HPDE6-E6E7 (cell line): ENCODE results near the gene PLCB4.

Experiments used
- DNase-seq: peaks from one replicate; pipeline ENCODE4 v3.0.0; 2011; ENCODE audit warnings: missing footprints; ENCODE audit errors: extremely low spot score

The PLCB4 gene

DNA sequence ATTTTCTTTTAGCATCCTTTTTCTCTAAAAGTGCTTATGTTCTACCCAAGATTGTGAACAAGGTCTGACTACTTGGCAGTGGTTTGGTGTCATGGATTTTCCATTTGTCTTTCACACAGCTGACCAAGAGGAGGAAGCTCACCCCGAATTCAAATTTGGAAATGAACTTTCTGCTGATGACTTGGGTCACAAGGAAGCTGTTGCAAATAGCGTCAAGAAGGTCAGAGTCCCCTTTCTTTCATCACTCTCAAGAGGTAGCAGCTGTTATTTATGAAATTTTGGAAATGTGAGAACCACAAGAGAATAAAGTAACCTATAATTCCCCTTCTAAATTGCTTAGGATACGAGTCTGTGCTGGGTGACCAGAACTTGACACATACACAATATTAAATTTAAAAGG is 332.5 kb downstream of the PLCB4 start:
- no peak for DNase-seq

DNA sequence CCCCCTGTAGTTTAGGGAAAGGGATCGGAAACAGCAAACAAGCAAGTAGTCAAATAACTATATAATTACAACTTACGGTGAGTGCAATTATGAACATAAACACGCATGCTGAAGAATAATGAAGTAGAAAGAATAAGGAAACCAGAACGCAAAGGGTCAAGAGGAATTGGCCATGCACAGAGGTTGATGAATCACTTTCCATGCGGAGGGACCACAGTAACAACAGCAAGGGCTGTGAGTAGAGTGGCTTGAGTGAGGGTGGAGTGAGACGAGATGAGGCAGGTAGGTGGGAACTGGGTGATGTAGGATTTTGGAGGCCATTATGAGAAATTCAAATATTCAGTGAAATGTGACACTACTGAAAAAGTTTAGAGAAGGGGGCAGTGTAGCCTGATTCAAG is 333.3 kb downstream of the PLCB4 start:
- no peak for DNase-seq

DNA sequence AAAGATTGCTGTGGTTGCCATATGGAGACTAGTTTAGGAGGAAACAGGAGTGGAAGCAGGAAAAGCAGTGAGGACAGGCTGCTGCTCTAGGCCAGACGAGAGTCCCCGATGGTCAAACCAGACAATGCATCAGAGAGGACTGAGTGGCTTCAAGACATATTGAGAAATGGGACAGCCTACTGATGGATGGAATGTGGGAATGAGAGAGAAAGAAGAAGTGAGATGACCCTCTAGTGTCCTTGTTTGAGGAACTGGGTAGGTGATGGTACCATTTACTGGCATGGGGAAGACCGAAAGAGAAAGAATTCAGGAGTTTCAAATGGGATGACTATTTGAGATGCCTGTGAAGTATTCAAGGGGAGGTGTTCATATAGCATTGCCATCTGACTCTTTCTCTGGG is 333.7 kb downstream of the PLCB4 start:
- no peak for DNase-seq

DNA sequence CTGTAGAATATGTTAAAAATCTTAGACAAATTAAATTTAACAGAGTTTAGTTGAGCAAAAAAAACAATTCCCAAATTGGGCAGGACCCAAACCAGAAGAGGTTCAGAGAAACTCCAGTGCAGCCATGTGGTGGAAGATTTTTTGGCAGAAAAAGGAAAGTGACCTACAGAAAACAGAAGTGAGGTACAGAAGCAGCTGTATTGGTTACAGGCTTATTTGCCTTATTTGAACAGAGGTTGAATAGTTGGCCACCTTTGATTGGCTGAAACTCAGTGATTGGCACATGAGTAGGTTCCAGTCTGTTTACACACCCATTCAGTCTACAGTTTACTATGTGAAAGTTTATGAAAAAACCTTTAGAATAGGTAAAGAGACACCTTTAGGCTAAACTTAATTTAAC is 334.6 kb downstream of the PLCB4 start:
- DNase-seq: no peak

DNA sequence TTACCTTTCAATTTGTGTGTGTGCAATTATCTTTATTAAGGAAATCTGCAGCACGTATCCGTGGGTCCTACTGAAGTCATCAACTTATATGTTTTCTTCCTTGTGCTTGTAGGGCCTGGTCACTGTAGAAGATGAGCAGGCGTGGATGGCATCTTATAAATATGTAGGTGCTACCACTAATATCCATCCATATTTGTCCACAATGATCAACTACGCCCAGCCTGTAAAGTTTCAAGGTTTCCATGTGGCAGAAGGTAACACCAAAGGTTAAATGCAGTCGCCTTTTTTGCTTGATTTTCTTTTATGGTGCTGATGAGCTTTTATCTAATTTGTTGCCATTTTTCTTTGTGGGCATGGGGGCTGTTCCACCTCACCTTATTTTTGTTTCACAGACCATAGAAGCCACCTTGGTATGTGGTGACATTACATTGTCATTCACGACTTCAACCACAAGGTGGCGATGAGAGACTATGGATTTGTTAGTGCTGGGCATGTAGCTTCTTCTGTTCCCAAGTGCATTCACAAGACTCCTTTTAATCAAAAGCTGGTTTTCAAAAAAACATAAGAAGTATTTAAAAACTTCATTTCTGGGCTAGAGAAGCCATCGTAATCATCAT is 339.0 kb downstream of the PLCB4 start:
- peak; percentile 60 for DNase-seq

DNA sequence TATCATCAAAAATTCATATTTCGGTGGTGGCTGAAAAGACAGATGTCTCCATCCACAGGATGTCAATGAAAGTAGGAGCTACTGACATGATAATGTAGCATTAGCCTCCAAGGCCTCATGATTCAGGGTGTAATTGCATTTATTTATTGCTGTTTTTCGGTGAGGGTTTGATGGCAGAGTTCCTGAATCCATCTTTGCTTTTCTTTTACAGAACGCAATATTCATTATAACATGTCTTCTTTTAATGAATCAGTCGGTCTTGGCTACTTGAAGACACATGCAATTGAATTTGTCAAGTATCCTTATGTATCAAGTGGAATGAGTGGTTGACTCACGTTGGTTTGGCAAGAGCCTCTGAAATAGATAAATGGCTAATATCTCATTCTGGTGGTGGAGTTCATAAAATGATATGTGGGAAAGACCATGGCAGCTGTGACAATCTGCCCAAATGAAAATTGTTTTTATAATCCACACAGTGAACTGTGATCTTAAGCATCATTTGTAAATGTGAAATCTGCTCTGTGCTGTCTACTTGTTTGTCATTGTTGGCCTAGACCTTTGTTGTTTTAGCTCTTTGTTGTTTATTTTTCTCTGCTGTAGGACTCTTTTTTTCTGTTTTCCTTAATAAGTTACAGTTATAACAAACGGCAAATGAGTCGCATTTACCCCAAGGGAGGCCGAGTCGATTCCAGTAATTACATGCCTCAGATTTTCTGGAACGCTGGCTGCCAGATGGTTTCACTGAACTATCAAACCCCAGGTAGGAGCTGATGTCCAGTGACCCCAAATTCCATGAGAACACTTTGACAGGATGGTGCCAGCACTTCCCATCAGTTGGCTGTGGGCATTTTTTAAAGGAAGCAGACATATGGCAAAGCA is 339.8 kb downstream of the PLCB4 start:
- DNase-seq: no peak

DNA sequence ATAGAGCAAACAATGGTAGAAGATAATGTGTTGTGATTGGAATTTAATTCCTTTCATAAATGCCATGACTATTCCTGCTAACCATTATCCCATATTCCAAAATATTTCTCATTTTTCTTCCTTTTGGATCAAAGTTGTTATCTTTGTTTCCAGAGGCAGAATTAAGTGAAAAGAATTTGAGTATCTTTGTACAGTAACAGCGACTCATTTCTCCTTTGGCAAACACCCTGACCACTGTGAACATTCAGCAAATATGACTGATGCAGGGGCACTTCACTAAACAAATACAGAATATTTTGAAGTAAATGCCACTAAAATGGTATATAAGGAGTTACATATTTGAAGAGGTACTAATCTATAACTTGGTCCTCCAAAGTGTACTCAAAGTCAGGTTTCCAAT is 340.5 kb downstream of the PLCB4 start:
- DNase-seq: no peak

DNA sequence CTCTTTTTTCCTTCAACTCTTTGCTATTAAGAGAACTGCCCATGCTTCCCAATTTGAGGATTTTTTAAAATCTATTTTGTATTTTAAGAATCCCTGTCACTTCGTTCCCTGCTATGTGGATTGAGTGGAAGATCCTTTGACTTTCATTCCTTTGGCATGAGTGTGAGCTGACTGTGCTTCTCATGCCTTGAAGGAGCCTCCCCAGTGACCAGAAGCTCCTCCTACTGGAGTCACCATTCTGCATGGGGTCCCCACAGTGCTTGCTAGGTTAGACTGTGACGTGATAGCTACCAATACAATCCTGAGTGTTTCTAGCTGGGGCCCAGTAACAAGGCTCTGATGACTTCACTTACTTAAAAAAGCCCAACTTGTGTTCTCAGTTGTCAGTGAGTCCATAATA is 341.1 kb downstream of the PLCB4 start:
- no peak for DNase-seq

DNA sequence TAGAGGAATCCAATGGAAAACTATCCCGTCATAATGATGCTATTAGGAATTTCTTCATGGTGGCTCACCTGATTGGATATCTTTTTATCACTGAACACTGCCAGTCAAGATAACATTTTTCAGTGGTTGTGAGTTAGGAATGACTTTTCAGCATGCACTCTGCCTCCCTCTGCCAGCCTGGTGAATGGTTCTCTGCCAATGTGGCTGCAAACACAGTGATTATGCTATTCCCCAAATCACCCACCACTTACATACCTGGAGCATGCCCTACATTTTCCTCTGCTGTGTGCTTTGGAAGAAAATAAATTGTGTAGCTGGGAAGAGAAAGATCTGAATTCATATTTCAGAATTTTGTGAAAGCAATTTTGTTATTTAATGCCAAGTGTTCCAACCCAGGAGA is 342.9 kb downstream of the PLCB4 start:
- no peak for DNase-seq

DNA sequence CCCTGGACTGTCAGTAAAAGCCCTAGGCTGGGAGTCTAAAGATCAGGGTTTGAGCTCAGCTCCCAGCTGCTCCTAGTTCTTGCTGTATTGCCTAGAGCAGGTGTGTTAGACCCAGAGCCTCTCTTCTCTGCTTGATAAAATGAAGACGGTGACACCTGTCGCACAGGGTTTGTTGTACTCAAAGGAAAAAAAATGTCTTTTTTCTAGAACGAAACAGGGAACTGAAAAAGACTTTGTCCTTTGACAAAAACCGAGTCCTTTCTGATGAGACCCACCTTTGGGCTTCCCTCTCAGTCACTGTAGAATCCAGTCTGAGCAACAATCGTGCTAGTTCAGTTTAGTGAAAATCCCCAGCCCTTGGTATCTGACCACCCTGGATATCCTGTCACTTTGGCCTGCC is 343.4 kb downstream of the PLCB4 start:
- no peak for DNase-seq

DNA sequence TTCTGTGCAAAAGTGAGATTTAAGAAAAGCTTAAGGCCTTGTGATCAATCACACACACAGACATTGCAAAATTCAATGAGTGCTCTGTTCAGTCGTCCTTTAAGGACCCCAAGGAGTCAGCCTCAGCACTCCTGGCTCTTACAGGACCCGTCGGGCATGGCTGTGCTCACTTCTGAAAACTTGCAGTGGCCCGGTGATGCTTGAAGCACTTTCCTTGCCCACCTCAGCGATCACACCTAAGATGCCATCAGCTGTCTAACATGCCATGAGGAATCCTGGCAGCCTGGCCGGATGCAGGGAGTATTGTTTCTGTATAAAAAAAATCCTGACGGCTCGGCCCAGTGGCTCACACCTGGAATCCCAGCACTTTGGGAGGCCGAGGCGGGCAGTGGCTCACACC is 344.1 kb downstream of the PLCB4 start:
- DNase-seq: no peak

DNA sequence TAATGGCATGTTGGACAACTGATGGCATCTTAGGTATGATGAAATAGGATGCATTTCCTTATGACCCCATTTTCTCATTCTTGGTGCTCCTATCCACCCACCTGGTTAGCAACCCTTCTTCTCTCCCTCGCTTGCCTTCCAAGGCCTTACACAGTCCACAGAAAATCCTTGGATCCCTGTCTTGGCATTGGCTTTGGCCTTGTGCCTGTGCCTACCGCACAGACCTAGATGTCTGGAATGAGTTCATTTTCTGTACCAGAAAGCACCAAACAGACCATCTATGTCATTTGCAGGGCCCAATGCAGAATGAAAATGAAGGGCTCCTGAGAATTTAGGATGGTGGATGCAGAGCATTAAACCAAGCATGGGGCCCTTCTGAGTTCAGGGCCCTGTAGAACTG is 346.5 kb downstream of the PLCB4 start:
- DNase-seq: no peak

DNA sequence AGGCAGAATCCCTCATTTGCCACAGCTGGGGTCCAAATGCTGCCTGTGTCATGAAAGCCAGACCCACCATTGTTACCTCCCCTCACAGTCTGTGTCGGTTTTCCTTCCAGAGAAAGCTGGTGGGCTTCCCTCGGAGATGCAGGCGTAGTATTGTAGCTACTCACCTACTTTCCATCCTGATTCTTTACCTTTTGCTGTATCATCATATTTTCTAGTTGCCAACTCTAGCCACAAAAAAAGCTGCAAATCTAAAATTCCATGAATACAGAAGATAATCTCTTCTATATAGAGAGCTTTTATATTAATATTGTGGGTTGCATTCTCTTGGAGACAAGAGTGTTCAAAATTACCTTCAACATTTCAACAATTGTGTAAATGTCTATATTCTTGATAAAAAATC is 347.5 kb downstream of the PLCB4 start:
- no peak for DNase-seq

DNA sequence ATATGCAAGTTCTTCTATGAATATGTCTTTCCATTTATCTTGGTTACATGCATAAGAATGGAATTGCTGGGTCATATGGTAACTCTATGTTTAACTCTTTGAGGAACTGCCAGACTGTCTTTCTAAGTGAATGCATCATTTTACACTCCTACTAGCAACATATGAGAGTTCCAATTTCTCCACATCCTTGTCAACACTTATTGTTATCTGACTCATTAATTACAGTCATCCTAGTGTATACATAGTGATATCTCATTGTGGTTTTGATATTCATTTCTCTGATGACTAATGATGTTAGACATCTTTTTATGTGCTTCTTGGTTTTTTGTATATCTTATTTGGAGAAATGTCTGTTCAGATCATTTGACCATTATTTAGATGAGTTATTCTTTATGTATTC is 348.8 kb downstream of the PLCB4 start:
- DNase-seq: no peak

DNA sequence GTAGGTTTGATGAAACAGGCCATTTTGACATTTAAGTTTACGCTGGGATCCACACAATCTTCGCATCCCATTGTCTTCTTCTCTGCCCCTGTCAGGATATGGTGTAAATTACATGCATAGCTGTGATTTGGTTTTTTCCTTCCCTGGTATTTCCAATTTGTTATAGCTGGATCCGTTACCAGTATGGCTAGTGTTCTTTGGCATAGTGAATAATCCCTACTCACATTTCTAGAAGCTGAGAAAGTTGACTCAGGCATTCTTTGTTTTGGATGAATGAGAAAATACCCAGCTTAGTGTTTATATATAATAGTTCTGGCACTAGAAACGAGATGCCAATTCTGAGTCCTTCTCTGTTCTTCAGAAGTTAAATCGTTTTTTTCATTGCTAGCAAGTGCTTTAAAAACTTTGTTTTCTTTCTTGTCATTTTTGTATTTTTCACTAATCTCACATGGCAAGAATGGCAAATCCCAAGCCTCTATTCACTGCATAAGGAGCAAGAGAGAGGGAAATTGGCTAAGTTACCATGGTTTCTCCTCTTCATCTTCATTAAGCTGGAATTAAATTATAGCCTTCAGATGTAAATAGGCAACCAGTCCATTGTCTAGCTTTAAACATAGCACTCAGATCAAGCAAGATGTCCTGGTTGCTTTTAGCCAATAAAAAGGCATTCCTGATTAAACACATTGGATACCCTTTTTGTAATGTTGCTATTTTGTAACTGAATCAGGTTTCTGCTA is 353.6 kb downstream of the PLCB4 start:
- DNase-seq: no peak

DNA sequence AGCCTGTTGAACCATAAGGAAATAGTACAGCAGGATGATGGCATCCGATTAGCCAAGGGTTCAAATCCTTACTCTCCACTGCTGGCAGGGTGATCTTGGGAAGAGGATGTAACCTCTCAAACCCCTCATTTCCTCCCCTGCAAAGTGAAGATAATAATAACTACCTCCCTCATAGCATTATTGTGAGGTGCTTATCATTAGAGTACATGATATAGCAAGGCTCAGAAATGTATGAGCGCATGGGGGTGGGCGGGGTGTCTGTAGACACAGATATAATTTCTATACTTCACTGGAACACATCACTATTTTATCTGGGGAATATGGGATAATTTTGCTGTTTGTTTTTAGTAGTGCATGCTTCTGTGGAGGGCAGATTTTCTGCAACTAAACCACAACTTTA is 355.7 kb downstream of the PLCB4 start:
- no peak for DNase-seq

DNA sequence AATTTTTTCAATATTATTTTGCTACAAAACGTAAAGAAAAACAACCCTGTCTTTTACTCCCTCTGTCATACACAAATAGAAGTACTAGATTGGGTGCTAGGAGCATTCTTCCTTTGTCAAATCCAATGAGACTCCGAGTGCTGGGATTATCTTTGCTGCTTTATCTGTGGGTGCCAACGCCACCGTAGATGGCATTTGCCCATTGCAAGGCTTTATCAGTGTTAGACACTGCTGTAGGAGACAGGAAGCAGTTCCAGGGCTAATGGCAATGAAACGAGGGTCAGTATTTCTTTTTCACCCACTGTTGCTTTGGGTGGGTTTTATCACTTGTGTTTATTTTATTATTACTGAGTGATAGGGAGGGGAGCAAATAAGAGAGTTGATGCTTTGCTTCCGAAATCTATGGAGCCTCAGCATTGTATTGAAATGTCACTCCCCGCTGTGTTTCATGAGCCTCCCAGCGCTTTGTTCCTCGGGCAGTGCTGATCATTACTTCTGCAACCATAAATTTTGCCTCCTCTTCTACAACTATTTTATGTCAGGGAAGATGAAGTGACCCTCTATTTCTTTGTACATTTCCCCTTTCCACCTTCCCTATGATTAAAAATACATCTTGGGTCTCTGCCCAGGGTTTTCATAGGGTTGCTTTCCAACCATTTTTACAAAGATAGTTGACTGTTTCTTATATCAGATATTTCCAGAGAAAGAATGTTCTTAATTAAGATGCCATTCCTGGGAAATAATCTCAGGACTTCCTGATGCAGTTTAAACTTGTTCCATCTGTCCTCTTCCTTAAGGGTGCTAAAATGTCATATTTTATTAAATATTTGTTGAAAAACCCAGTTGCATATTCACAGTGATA is 358.8 kb downstream of the PLCB4 start:
- no peak for DNase-seq

DNA sequence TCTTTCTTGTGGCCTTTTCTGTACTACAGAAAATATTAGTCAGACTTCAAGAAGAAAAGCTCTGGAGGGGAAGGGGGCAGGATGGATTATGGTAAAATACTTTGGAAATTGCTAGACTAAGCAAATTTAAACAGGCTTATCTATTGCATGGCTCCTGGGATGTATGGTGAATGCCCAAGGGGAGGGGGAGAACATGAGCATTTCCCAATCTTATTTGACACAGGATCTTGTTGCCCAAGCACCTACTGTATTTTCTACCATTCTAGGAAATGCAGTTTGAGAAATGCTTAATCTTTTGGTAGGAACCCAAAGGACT is 359.4 kb downstream of the PLCB4 start:
- DNase-seq: no peak

DNA sequence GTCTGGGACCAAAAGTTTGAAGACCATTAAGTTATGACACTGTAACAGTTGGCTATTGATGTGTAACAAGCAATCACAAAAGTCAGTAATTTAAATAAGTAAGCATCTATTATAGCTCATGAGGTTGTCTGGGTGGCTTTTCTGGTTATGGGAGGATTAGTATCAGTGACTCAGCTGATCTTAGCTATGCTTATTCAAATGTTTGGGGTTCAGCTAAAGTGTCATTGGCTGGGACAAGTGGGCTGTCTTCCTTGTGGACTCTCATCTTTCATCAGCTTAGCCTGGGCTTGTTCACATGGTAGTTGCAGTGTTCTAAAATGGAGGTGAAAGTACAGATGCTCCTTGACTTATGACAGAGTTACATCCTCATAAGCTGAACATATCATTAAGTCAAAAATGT is 370.9 kb downstream of the PLCB4 start:
- no peak for DNase-seq

DNA sequence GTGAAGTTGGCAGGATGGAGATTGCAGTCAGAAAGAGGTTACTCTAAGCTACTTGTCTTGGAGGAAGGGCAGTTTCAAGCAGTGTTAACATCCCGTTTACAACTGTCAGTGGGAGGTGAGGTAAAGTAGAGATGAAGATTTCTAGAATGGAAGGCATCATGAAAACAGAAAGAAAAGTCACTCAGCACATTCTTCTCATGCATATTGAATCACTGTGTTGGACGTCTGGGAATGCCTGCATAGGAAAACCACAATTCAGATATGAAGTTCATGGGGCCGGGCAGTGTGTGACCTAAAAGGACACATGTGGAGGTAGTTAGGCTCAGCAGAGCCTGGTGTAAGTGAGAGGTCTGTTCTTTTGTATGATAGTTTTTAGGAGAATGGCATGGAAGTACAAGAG is 372.0 kb downstream of the PLCB4 start:
- no peak for DNase-seq

DNA sequence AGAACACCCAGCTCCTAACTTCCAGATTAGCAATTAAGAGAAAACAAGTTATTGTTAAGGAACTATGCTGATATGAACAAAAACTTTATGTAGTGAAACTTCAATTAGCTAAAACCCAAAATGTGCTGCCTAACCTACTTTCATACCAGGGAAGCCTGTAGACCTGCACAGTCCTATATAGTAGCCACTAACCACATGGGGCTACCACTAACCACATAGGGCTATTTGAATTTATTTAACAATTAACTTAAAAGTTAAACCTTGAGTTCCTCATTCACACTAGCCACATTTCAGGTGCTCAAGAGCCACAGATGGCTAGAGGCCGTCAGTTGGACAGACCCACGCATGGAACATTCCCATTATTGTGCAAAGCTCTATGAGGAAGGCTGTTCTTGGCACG is 373.1 kb downstream of the PLCB4 start:
- no peak for DNase-seq

DNA sequence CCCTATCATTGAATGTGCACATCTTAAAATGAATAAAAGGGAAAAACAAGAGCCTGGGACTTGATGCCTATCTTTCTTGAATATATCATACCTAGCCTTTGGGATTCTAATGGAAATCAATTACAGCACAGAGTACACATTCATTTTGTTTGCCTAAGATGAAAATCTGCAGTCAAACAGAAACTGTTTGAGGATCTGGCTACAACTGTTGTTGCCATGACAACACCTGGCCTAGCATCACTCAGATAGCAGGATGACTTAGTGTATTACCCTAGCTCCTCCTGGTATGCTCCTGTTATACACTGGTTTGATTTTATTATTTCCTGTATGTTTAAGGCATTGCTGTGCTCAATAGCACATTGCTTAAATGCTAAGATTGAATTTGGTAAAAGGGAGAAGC is 374.0 kb downstream of the PLCB4 start:
- DNase-seq: no peak
